DOHH2 (cell line): ENCODE measurements around the gene SHROOM2.

Source experiments
- H3F3A ChIP-seq: fragments of 200-600 bp; sonication (generic), shearing (Covaris generic); 2 replicates; pipeline ENCODE4 v1.6.0; 2016; ENCODE audit warnings: antibody characterized with exemption, mild to moderate bottlenecking; ENCODE audit not compliant: control insufficient read depth, insufficient read depth
- H3K27ac ChIP-seq: fragments of 200-600 bp; sonication (generic); 2 replicates; pipeline ENCODE4 v1.5.1; 2014; ENCODE audit warnings: low read depth, mild to moderate bottlenecking, low read length, moderate library complexity
- H3K27me3 ChIP-seq: fragments of 200-600 bp; sonication (generic); 2 replicates; pipeline ENCODE4 v1.6.1; 2014; ENCODE audit warnings: mild to moderate bottlenecking, low read length, mixed read lengths; ENCODE audit not compliant: control insufficient read depth
- H3K36me3 ChIP-seq: fragments of 200-600 bp; sonication (generic); 2 replicates; pipeline ENCODE4 v1.6.1; 2014; ENCODE audit warnings: mild to moderate bottlenecking, low read length, moderate library complexity, mixed read lengths; ENCODE audit not compliant: control insufficient read depth
- H3K4me1 ChIP-seq: fragments of 200-600 bp; sonication (generic); 2 replicates; pipeline ENCODE4 v1.6.1; 2014; ENCODE audit warnings: mild to moderate bottlenecking, low read length, mixed read lengths; ENCODE audit not compliant: control insufficient read depth
- H3K4me2 ChIP-seq: fragments of 200-600 bp; sonication (generic); 2 replicates; pipeline ENCODE4 v1.6.0; 2014; ENCODE audit warnings: mild to moderate bottlenecking, low read length, moderate library complexity
- H3K4me3 ChIP-seq: fragments of 200-600 bp; sonication (generic); 2 replicates; pipeline ENCODE4 v1.5.1; 2014; ENCODE audit warnings: mild to moderate bottlenecking, low read length, mixed read lengths
- H3K79me2 ChIP-seq: fragments of 200-600 bp; sonication (generic); 2 replicates; pipeline ENCODE4 v1.6.1; 2014; ENCODE audit warnings: mild to moderate bottlenecking, low read length, mixed read lengths; ENCODE audit not compliant: control insufficient read depth
- H3K9me2 ChIP-seq: fragments of 200-600 bp; sonication (generic); replicated peaks from 2 replicates; pipeline ENCODE4 v1.6.1; 2014; ENCODE audit warnings: mild to moderate bottlenecking, low read length, mixed read lengths; ENCODE audit not compliant: control insufficient read depth
- H3K9me3 ChIP-seq: fragments of 200-600 bp; sonication (generic); 2 replicates; pipeline ENCODE4 v1.6.1; 2014; ENCODE audit warnings: antibody characterized with exemption, low read length, mixed read lengths; ENCODE audit not compliant: control insufficient read depth, insufficient read depth
- H4K20me1 ChIP-seq: fragments of 200-600 bp; sonication (generic); 2 replicates; pipeline ENCODE4 v1.6.0; 2014; ENCODE audit warnings: low read depth, mild to moderate bottlenecking, antibody characterized with exemption, low read length, moderate library complexity; ENCODE audit not compliant: control insufficient read depth, insufficient read depth
- EZH2phosphoT487 ChIP-seq: fragments of 200-600 bp; sonication (generic); IDR thresholded peaks from 2 replicates; pipeline ENCODE4 v1.6.1; 2017; ENCODE audit warnings: borderline replicate concordance, mild to moderate bottlenecking, antibody characterized with exemption, low read length, moderate library complexity, mixed read lengths
- TF ChIP-seq, protein P1 (sequence below): fragments of 200-600 bp; sonication (generic); IDR thresholded peaks from one replicate; pipeline ENCODE4 v1.5.1; 2014; ENCODE audit warnings: antibody characterized with exemption, mild to moderate bottlenecking, low read depth, low read length; ENCODE audit not compliant: poor library complexity, severe bottlenecking

The SHROOM2 gene

DNA sequence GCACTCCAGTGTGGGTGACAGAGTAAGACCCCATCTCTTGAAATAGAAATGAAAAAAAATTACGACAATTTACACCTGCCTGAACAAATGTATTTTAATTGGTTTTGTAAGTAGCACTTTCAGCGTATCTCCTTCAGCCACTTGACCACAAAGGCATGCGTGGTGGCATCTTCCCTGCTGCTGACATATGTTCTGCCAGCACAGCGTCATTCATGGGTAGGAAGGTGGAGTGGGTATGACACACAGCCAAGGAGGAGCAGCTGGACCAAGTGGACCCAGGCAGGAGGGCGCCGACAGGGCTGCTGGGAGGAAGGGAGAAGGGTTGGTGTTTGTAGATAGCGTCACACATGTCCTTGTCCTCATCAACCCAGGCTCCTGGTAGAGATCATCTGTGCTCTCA is 152.3 kb downstream of the SHROOM2 start:
- H3K36me3 ChIP-seq = no peaks in the 10 kb centered on the region
- no peak overlapping the region for H3K27ac ChIP-seq

DNA sequence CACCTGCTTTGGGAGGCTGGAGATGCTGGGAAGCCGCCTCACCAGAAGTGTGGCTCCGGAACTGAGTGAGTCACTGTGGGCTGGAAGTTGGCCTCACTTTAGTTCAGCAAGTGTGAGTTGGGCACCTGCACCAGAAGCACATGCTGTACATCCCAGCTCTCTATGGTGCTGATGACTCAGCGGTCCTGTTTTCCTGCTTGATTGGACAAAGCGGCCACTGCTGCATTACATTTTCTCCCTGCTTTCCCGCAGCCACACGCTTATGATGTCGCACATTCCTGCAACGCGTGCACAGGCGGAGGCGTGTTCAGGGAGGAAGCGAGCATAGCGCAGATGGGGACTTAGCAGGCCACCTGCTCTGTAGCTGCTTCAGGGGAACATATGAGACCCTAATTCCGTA is 154.2 kb downstream of the SHROOM2 start:
- no peak overlapping the region for H3K27ac ChIP-seq
- no peak for TF ChIP-seq EZH2phosphoT487
- TF ChIP-seq, protein P1, sequence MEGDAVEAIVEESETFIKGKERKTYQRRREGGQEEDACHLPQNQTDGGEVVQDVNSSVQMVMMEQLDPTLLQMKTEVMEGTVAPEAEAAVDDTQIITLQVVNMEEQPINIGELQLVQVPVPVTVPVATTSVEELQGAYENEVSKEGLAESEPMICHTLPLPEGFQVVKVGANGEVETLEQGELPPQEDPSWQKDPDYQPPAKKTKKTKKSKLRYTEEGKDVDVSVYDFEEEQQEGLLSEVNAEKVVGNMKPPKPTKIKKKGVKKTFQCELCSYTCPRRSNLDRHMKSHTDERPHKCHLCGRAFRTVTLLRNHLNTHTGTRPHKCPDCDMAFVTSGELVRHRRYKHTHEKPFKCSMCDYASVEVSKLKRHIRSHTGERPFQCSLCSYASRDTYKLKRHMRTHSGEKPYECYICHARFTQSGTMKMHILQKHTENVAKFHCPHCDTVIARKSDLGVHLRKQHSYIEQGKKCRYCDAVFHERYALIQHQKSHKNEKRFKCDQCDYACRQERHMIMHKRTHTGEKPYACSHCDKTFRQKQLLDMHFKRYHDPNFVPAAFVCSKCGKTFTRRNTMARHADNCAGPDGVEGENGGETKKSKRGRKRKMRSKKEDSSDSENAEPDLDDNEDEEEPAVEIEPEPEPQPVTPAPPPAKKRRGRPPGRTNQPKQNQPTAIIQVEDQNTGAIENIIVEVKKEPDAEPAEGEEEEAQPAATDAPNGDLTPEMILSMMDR = no peak
- H3K4me3 ChIP-seq = no peak overlapping the region
- no peaks in the 10 kb centered on the region for H3K9me3 ChIP-seq
- H3K4me2 ChIP-seq = no peak overlapping the region
- no peaks in the 10 kb centered on the region for H3K36me3 ChIP-seq
- no peaks in the 10 kb centered on the region for H4K20me1 ChIP-seq
- H3F3A ChIP-seq = no peaks in the 10 kb centered on the region
- H3K79me2 ChIP-seq = no peaks in the 10 kb centered on the region
- 0 out of 2 replicates have a peak, but pooled peaks cover 5% of the 10 kb centered on the region for H3K27me3 ChIP-seq
- H3K9me2 ChIP-seq = no peaks in the 10 kb centered on the region
- no peaks in the 10 kb centered on the region for H3K4me1 ChIP-seq

More for the DNA sequence above, 152.3 kb downstream of the SHROOM2 start:
- Histone ChIP-seq H3K27me3 (0 out of 2 replicates have a peak, but pooled peaks cover 5% of the 10 kb centered on the region), H4K20me1 (no peaks in the 10 kb centered on the region), H3K79me2 (no peaks in the 10 kb centered on the region), H3K9me3 (no peaks in the 10 kb centered on the region), H3K9me2 (no peaks in the 10 kb centered on the region), H3F3A (no peaks in the 10 kb centered on the region), H3K4me2 (no peak overlapping the region), H3K4me3 (no peak overlapping the region), H3K4me1 (no peaks in the 10 kb centered on the region)
- no peak for TF ChIP-seq EZH2phosphoT487

DNA sequence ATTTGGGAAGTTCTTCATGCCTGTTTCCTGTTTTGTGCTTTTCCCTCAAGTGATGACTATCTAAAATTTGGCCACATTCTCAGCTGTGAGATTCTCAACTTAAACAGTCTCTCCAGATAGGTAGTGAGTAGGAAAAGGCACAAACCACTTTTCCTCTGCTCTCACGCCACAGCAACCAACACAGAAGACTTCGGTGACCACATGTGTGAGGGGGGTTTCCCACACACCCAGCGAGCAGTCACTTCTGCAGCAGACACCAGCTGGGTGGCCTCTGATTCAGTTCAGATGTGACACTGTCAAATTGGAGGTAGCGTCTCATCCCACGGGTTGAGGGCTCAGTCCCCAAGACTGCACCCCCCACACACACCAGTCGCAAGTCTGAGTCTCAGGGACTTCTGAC is 155.9 kb downstream of the SHROOM2 start:
- Histone ChIP-seq H3K4me3 (no peak overlapping the region), H3K27me3 (0 out of 2 replicates have a peak, but pooled peaks cover 5% of the 10 kb centered on the region), H3K4me2 (no peak overlapping the region), H3K9me2 (no peaks in the 10 kb centered on the region), H3K4me1 (no peaks in the 10 kb centered on the region), H3K79me2 (no peaks in the 10 kb centered on the region), H3K27ac (no peak overlapping the region), H3K36me3 (no peaks in the 10 kb centered on the region), H4K20me1 (no peaks in the 10 kb centered on the region), H3K9me3 (no peaks in the 10 kb centered on the region), H3F3A (no peaks in the 10 kb centered on the region)
- no peak for TF ChIP-seq EZH2phosphoT487
- TF ChIP-seq, protein P1 = no peak

DNA sequence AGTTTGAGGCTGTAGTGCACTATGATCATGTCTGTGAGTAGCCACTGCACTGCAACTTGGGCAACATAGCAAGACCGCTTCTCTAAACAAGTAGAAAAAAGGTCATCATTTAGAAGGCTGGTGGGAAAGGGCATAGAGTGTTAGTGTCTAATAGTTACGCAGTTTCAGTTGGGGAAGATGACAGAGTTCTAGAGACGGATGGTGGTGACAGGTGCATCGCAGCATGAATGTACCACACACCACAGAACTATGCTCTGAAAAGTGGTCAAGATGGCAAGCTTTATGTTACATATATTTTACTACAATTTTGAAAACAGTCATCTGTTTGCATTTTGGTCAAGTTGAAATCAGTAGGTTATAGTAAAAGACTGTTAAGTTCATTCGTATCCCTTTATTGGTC is 157.2 kb downstream of the SHROOM2 start:
- no peaks in the 10 kb centered on the region for H3K36me3 ChIP-seq
- TF ChIP-seq, protein P1 = no peak
- no peaks in the 10 kb centered on the region for H3K79me2 ChIP-seq
- 0 out of 2 replicates have a peak, but pooled peaks cover 5% of the 10 kb centered on the region for H3K27me3 ChIP-seq
- no peaks in the 10 kb centered on the region for H3F3A ChIP-seq
- no peak overlapping the region for H3K4me3 ChIP-seq
- H3K9me3 ChIP-seq = no peaks in the 10 kb centered on the region
- H3K4me2 ChIP-seq = no peak overlapping the region
- no peaks in the 10 kb centered on the region for H4K20me1 ChIP-seq
- H3K9me2 ChIP-seq = no peaks in the 10 kb centered on the region
- H3K4me1 ChIP-seq = no peaks in the 10 kb centered on the region
- no peak overlapping the region for H3K27ac ChIP-seq
